IMR-90 (cell line): ENCODE data around the gene SIK2. TPM values are rescaled to one million over a fixed set of nuclear protein-coding genes. Genes with fewer than 3 reads are reported as not detected.

Experiments used
- ATAC-seq: fragments of 200-7000 bp; cut with Tn5 transposase; 2 replicates; pipeline ENCODE4 v1.9.1; 2020; ENCODE audit warnings: low read depth, mild to moderate bottlenecking, moderate library complexity
- BruUV-seq: library from RNA; stranded (reverse); fragments of 400-500 nt; replicated peaks from 2 replicates; lab custom pipeline; 2021; lab: Mats Ljungman, UMichigan
- CTCF ChIA-PET: fragments of 300-600 bp; formaldehyde crosslinking; extraction: SDS; loops from one replicate; lab custom pipeline; 2021; ENCODE audit warnings: antibody characterized with exemption; lab: Yijun Ruan, JAX
- POLR2A ChIA-PET: fragments of 300-600 bp; sonication (Branson Sonifier 250); formaldehyde crosslinking; loops from one replicate; lab custom pipeline; 2022; ENCODE audit warnings: antibody characterized with exemption; ENCODE audit not compliant: unreplicated experiment; lab: Charles Lee
- DNase-seq: peaks from one replicate; pipeline ENCODE4 v3.0.0; 2013
- H2AFZ ChIP-seq: replicated peaks from 2 replicates; pipeline ENCODE3; 2013; ENCODE audit warnings: low read length, mild to moderate bottlenecking; ENCODE audit not compliant: poor library complexity
- H2AK5ac ChIP-seq: 2 replicates; pipeline ENCODE4 v1.6.1; 2013; ENCODE audit warnings: low read depth, low read length, inconsistent platforms
- H2AK9ac ChIP-seq: replicated peaks from 2 replicates; pipeline ENCODE3; 2013; ENCODE audit warnings: mild to moderate bottlenecking, low read depth, low read length, moderate library complexity; ENCODE audit not compliant: poor library complexity
- H2BK120ac ChIP-seq: 2 replicates; pipeline ENCODE4 v1.6.1; 2013; ENCODE audit warnings: low read depth, low read length, inconsistent platforms
- H2BK15ac ChIP-seq: 3 replicates; pipeline ENCODE4 v1.6.1; 2013; ENCODE audit warnings: low read depth, low read length, inconsistent platforms
- H2BK20ac ChIP-seq: 2 replicates; pipeline ENCODE4 v1.6.1; 2013; ENCODE audit warnings: low read depth, mild to moderate bottlenecking, inconsistent platforms, low read length, moderate library complexity
- H2BK5ac ChIP-seq: 2 replicates; pipeline ENCODE4 v1.6.1; 2013; ENCODE audit warnings: mild to moderate bottlenecking, low read depth, low read length, inconsistent platforms; ENCODE audit not compliant: poor library complexity, severe bottlenecking
- H3K14ac ChIP-seq: replicated peaks from 2 replicates; pipeline ENCODE4 v1.6.1; 2013; ENCODE audit warnings: low read depth, low read length, inconsistent platforms
- H3K18ac ChIP-seq: 2 replicates; pipeline ENCODE4 v1.6.1; 2013; ENCODE audit warnings: low read depth, low read length, control low read depth
- H3K23ac ChIP-seq: 2 replicates; pipeline ENCODE4 v1.6.1; 2013; ENCODE audit warnings: low read depth, low read length, inconsistent platforms
- H3K27ac ChIP-seq: 2 replicates; pipeline ENCODE4 v1.5.1; 2013; ENCODE audit warnings: mild to moderate bottlenecking, control low read depth, low read length; ENCODE audit not compliant: insufficient read depth
- H3K27me3 ChIP-seq: 2 replicates; pipeline ENCODE4 v1.6.1; 2013; ENCODE audit warnings: low read length; ENCODE audit not compliant: control insufficient read depth, insufficient read depth
- H3K36me3 ChIP-seq: 2 replicates; pipeline ENCODE4 v1.6.1; 2013; ENCODE audit warnings: low read length, mixed read lengths; ENCODE audit not compliant: control insufficient read depth, insufficient read depth
- H3K4ac ChIP-seq: 2 replicates; pipeline ENCODE4 v1.6.1; 2013; ENCODE audit warnings: low read depth, low read length, inconsistent platforms
- H3K4me1 ChIP-seq: 2 replicates; pipeline ENCODE4 v1.6.1; 2013; ENCODE audit warnings: low read length, mixed read lengths; ENCODE audit not compliant: control insufficient read depth, insufficient read depth
- H3K4me2 ChIP-seq: 2 replicates; pipeline ENCODE4 v1.6.1; 2013; ENCODE audit warnings: low read depth, mild to moderate bottlenecking, control low read depth, low read length, moderate library complexity
- H3K4me3 ChIP-seq: 2 replicates; pipeline ENCODE4 v1.5.1; 2013; ENCODE audit warnings: low read depth, mild to moderate bottlenecking, control low read depth, low read length, moderate library complexity; ENCODE audit not compliant: insufficient read depth
- H3K56ac ChIP-seq: 2 replicates; pipeline ENCODE4 v1.6.1; 2013; ENCODE audit warnings: low read length, inconsistent platforms; ENCODE audit not compliant: insufficient read depth; ENCODE audit errors: extremely low read depth
- H3K79me1 ChIP-seq, 2 experiments: 2 replicates each; pipeline ENCODE4 v1.6.1; 2013; ENCODE audit warnings: low read length in 2 of 2, inconsistent platforms in 1 of 2, low read depth in 1 of 2
- H3K9ac ChIP-seq: 2 replicates; pipeline ENCODE4 v1.6.1; 2013; ENCODE audit warnings: low read depth, low read length, control low read depth
- H3K9me1 ChIP-seq: 2 replicates; pipeline ENCODE4 v1.6.1; 2013; ENCODE audit warnings: low read length, inconsistent platforms; ENCODE audit not compliant: insufficient read depth
- H3K9me3 ChIP-seq: 2 replicates; pipeline ENCODE4 v1.6.1; 2013; ENCODE audit warnings: low read length; ENCODE audit not compliant: control insufficient read depth, insufficient read depth
- H4K20me1 ChIP-seq: 2 replicates; pipeline ENCODE4 v1.6.1; 2013; ENCODE audit warnings: low read length, inconsistent platforms; ENCODE audit not compliant: insufficient read depth
- H4K5ac ChIP-seq: 2 replicates; pipeline ENCODE4 v1.6.1; 2013; ENCODE audit warnings: mild to moderate bottlenecking, low read depth, low read length, control low read depth
- H4K8ac ChIP-seq, 2 experiments: 2 replicates each; pipeline ENCODE4 v1.6.1; 2013; ENCODE audit warnings: low read depth in 2 of 2, low read length in 2 of 2, control low read depth in 1 of 2, inconsistent platforms in 1 of 2
- H4K91ac ChIP-seq: 2 replicates; pipeline ENCODE4 v1.6.1; 2013; ENCODE audit warnings: low read depth, low read length, inconsistent platforms; ENCODE audit not compliant: insufficient read depth
- BHLHE40 ChIP-seq: fragments of 150-350 bp; IDR thresholded peaks from 2 replicates; pipeline ENCODE4 v1.6.1; 2016; ENCODE audit warnings: mild to moderate bottlenecking, low read depth, low read length
- CEBPB ChIP-seq: IDR thresholded peaks from 2 replicates; pipeline ENCODE4 v1.6.1; 2012; ENCODE audit warnings: low read depth, low read length, improper control_type of control experiment
- CHD1 ChIP-seq: IDR thresholded peaks from 2 replicates; pipeline ENCODE4 v1.6.1; 2012; ENCODE audit warnings: low read depth, low read length, improper control_type of control experiment
- FOS ChIP-seq: fragments of 150-350 bp; IDR thresholded peaks from 2 replicates; pipeline ENCODE4 v1.6.1; 2016; ENCODE audit warnings: low read depth, low read length
- MAFK ChIP-seq: IDR thresholded peaks from 2 replicates; pipeline ENCODE4 v1.6.1; 2012; ENCODE audit warnings: low read depth, low read length, improper control_type of control experiment
- MAZ ChIP-seq: IDR thresholded peaks from 2 replicates; pipeline ENCODE4 v1.6.1; 2012; ENCODE audit warnings: low read depth, mild to moderate bottlenecking, low read length, improper control_type of control experiment, moderate library complexity, borderline replicate concordance
- MXI1 ChIP-seq: IDR thresholded peaks from 2 replicates; pipeline ENCODE4 v1.6.1; 2012; ENCODE audit warnings: low read depth, mild to moderate bottlenecking, low read length, moderate library complexity, borderline replicate concordance
- NFE2L2 ChIP-seq: fragments of 150-350 bp; IDR thresholded peaks from 2 replicates; pipeline ENCODE4 v1.6.1; 2016; ENCODE audit warnings: low read depth, mild to moderate bottlenecking, low read length
- POLR2A ChIP-seq: IDR thresholded peaks from 2 replicates; pipeline ENCODE4 v1.6.1; 2012; ENCODE audit warnings: mild to moderate bottlenecking, low read depth, low read length
- RAD21 ChIP-seq: IDR thresholded peaks from 2 replicates; pipeline ENCODE4 v1.6.1; 2012; ENCODE audit warnings: low read length, improper control_type of control experiment
- RCOR1 ChIP-seq: IDR thresholded peaks from 2 replicates; pipeline ENCODE4 v1.6.1; 2012; ENCODE audit warnings: mild to moderate bottlenecking, low read length, improper control_type of control experiment; ENCODE audit not compliant: insufficient replicate concordance
- RFX5 ChIP-seq: IDR thresholded peaks from 2 replicates; pipeline ENCODE4 v1.8.0; 2012; ENCODE audit warnings: low read depth, mild to moderate bottlenecking, low read length, moderate library complexity
- SMC3 ChIP-seq: fragments of 150-350 bp; IDR thresholded peaks from 2 replicates; pipeline ENCODE4 v1.6.1; 2016; ENCODE audit warnings: low read depth, mild to moderate bottlenecking, antibody characterized with exemption, low read length, moderate library complexity
- WGBS, 2 experiments: methylation state at CpG; one replicate each; pipeline versions ENCODE4 v1.1.5 to v1.1.7; 2013; ENCODE audit warnings: missing lambda C conversion rate in 2 of 2; ENCODE audit not compliant: insufficient read length in 1 of 2; ENCODE audit errors: extremely low coverage in 2 of 2; 5-methylcytosine and 5-hydroxymethylcytosine counted together
- dilution Hi-C: fragments of 300-500 bp; cut with HindIII; formaldehyde crosslinking; loops from one replicate; pipeline ENCODE4 v1.14.3; 2018; ENCODE audit warnings: low sequenced_read_pairs; ENCODE audit not compliant: unreplicated experiment
- in situ Hi-C: fragments of 300-500 bp; cut with MboI; formaldehyde crosslinking; loops from 3 replicates; pipeline ENCODE4 v1.14.3; 2019; ENCODE audit warnings: low sequenced_read_pairs, inconsistent platforms, mixed read lengths
- intact Hi-C: fragments of 100-400 bp; cut with micrococcal nuclease; formaldehyde crosslinking; loops from 2 replicates; pipeline ENCODE4 v1.10.0; 2022
- polyA plus RNA-seq, 3 experiments: library from polyadenylated mRNA; depleted of rRNA; stranded (reverse); fragments of >200 nt; gene quantifications; 2 replicates each; pipeline ENCODE4 v1.2.3, GENCODE V29; 2012; ENCODE audit warnings: low replicate concordance in 1 of 3
- total RNA-seq: library from RNA; depleted of rRNA; stranded (reverse); fragments of >200 nt; gene quantifications from 2 replicates; pipeline ENCODE4 v1.2.3, GENCODE V29; 2012
- TF ChIP-seq, protein P1 (sequence below): conservative IDR thresholded peaks from 2 replicates; pipeline ENCODE4 v1.5.1; 2012; ENCODE audit warnings: mild to moderate bottlenecking, low read depth, low read length, improper control_type of control experiment
- TF ChIP-seq, protein P2 (sequence below): fragments of 150-350 bp; IDR thresholded peaks from 2 replicates; pipeline ENCODE4 v1.6.1; 2017; ENCODE audit warnings: mild to moderate bottlenecking, antibody characterized with exemption, low read length, low read depth

Gene SIK2
- total and polyA plus RNA-seq, 2 of the 4 experiments (the other 2 are of a cell fraction), result 7.9 to 10.4 TPM

DNA sequence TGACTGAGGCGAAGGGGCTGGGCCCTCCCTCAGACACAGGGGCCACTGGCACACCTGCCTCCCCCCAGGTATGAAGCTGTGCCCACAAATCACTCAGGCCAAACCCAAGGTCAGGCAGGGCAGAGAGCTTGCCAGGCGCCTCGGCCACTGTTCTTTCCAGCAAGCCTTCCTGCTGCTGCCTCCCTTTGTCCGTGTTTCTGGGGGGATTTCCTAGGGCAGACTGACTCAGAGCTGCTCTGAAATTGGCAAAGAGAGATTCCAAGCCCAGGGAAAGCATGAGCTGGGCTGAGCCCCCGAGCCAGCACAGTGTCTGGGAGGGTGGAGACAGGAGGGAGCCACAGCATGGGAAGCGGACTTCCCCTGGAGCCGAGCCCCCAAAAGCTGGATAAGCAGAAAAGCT lies 130.8 kb downstream of the SIK2 start:
- Histone ChIP-seq H3K27ac (peak overlapping the region; percentile 96), H3K4me1 (peaks cover 58% of the 10 kb centered on the region), H2BK15ac (peak overlapping the region; percentile 76; the same call in 2 of the 3 replicates), H3K9me3 (no peaks in the 10 kb centered on the region), H2AFZ (peak overlapping the region; percentile 83), H3K56ac (no peak overlapping the region), H2BK20ac (peak overlapping the region; percentile 79), H3K4ac (peak overlapping the region; percentile 93), H3K4me2 (peak overlapping the region; percentile 21; the same call in 1 of the 2 replicates), H2AK5ac (peak overlapping the region; percentile 98), H4K20me1 (no peaks in the 10 kb centered on the region), H3K9me1 (peaks cover 37% of the 10 kb centered on the region), H3K14ac (peak overlapping the region; percentile 89), H3K23ac (peak overlapping the region; percentile 86), H3K27me3 (no peaks in the 10 kb centered on the region), H3K36me3 (peaks cover 5% of the 10 kb centered on the region; the same call in 1 of the 2 replicates), H2AK9ac (peak overlapping the region; percentile 93), H2BK5ac (peak overlapping the region; percentile 95), H4K8ac (peak overlapping the region; percentile 2 to 89), H3K4me3 (no peak overlapping the region), H3K9ac (peak overlapping the region; percentile 41; the same call in 1 of the 2 replicates), H4K5ac (peak overlapping the region; percentile 93), H2BK120ac (peak overlapping the region; percentile 84), H4K91ac (peak overlapping the region; percentile 94), H3K18ac (peak overlapping the region; percentile 87), H3K79me1 (peaks cover 3 to 63% of the 10 kb centered on the region in 2 experiments; a peak in 2 of 4 replicates)
- CTCF ChIA-PET, result interaction anchor here (0.9 to 1.1 kb wide), 2 partner anchors 45 to 129 kb away, joined by 3 read pairs; no protein-coding TSS in a partner anchor
- dilution Hi-C loops (no loop called here), in situ Hi-C loops (no loop called here), intact Hi-C loops (no loop called here)
- ATAC-seq, result peak; percentile 25
- DNase-seq, result peak; percentile 91
- WGBS, 2 experiments, result 0% methylated on average over 1 of the region's 7 CpGs; no CpG with 5 or more reads in 1 of the 2 experiments
- BruUV-seq, result no TSS peak
- POLR2A ChIA-PET, result interaction anchor here (0.7 to 1.3 kb wide), 2 partner anchors 34 to 60 kb away, joined by 3 to 9 read pairs; no protein-coding TSS in a partner anchor
- no peak for TF ChIP-seq NFE2L2
- peak; percentile 58; the same call in 1 of the 2 replicates for TF ChIP-seq MXI1
- peak; percentile 32; the same call in 1 of the 2 replicates for TF ChIP-seq RAD21
- peak; percentile 57 for TF ChIP-seq CEBPB
- no peak for TF ChIP-seq SMC3
- no peak for TF ChIP-seq RFX5
- no peak for TF ChIP-seq RCOR1
- peak; percentile 73; the same call in 1 of the 2 replicates for TF ChIP-seq MAZ
- no peak for TF ChIP-seq CHD1
- TF ChIP-seq, protein P1, sequence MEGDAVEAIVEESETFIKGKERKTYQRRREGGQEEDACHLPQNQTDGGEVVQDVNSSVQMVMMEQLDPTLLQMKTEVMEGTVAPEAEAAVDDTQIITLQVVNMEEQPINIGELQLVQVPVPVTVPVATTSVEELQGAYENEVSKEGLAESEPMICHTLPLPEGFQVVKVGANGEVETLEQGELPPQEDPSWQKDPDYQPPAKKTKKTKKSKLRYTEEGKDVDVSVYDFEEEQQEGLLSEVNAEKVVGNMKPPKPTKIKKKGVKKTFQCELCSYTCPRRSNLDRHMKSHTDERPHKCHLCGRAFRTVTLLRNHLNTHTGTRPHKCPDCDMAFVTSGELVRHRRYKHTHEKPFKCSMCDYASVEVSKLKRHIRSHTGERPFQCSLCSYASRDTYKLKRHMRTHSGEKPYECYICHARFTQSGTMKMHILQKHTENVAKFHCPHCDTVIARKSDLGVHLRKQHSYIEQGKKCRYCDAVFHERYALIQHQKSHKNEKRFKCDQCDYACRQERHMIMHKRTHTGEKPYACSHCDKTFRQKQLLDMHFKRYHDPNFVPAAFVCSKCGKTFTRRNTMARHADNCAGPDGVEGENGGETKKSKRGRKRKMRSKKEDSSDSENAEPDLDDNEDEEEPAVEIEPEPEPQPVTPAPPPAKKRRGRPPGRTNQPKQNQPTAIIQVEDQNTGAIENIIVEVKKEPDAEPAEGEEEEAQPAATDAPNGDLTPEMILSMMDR, result no peak
- TF ChIP-seq MAFK, result no peak; the same call in 1 of the 2 replicates
- peak; percentile 60; the same call in 1 of the 2 replicates for TF ChIP-seq POLR2A
- TF ChIP-seq BHLHE40, result no peak
- TF ChIP-seq, protein P2, sequence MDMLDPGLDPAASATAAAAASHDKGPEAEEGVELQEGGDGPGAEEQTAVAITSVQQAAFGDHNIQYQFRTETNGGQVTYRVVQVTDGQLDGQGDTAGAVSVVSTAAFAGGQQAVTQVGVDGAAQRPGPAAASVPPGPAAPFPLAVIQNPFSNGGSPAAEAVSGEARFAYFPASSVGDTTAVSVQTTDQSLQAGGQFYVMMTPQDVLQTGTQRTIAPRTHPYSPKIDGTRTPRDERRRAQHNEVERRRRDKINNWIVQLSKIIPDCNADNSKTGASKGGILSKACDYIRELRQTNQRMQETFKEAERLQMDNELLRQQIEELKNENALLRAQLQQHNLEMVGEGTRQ, result no peak
- peak; percentile 61; the same call in 1 of the 2 replicates for TF ChIP-seq FOS
